GM12872 (cell line): Measurements from ENCODE around the gene SLC16A2.

Source experiments
- CTCF ChIP-seq: IDR thresholded peaks from 3 replicates; pipeline ENCODE4 v1.5.1; 2011; ENCODE audit warnings: low read depth, mild to moderate bottlenecking, low read length, moderate library complexity; ENCODE audit not compliant: insufficient read depth

SLC16A2 gene

GRCh38 chrX:74529311-74529710, 108.0 kb downstream of the SLC16A2 start:
- TF ChIP-seq CTCF: no peak

DNA sequence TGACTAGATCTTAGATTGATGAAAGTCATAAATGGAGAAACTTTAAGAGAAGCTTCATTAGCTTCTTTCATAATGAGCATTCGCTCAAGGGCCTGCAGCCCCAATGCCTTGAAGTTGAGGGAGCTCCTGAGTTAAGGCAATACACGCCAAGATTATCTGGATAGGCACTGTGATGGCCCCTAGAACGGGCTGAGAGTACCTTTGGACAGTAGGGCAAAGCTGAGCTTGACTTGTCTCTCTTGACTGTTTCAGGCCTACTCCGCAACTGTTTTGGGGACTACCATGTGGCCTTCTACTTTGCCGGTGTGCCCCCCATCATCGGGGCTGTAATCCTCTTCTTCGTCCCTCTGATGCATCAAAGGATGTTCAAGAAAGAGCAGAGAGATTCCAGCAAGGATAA, 109.8 kb downstream of the SLC16A2 start:
- no peak for TF ChIP-seq CTCF

DNA sequence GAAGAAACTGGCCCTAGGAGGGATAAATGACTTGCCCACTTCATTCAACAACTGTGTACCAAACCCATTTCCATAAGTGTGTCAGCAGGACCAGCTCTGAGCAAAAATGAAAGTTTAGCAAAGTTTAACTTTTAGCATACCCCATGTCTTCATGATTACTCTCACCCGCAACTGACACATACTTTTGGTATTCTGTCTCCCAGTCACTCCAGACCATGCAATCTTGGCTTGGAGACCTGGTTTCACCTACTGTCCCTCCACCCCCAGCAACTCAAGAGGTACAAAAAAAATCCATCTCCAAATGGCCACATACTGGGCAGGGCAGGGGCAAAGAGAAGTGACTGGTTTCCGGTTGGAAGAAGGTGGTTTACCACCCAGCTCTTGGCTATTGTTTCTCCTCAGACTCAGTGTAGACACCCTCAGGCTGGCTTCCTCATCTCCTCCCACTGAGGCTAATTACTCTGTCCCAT, 113.3 kb downstream of the SLC16A2 start:
- no peak for TF ChIP-seq CTCF

DNA sequence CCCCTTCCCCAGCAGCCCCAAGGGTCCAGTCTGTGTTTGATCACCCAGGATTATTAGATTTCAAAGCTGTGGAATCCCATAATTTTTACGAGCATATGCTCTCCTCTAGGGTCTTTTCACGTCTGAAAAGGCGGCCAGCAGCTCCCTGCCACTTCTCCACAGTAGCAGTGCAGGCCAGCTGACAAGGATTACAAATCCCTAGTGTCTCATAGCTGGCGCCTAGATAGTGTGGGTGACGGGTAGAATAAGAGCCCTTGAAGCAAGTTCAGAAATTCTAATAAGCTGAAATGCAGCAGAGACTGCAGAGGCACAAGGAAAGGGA, 113.8 kb downstream of the SLC16A2 start:
- no peak for TF ChIP-seq CTCF

- TF ChIP-seq CTCF: peak; percentile 52; the same call in 2 of the 3 replicates
These were observed 114.3 kb downstream of the SLC16A2 start for GRCh38 chrX:74535408-74536151.

GRCh38 chrX:74536152-74536831, 115.0 kb downstream of the SLC16A2 start:
- peak; percentile 39; the same call in 1 of the 3 replicates for TF ChIP-seq CTCF

- TF ChIP-seq CTCF: no peak
These were observed 115.6 kb downstream of the SLC16A2 start for GRCh38 chrX:74536832-74537371.
